Measurements from ENCODE around the gene MT1A.

MT1A gene

GRCh38 chr16:56632156-56632847, 6.2 kb upstream of the MT1A start, which contains the start of gene MT1M:
MT1M (plus strand) TSS chr16:56632659; CDS start chr16:56632732, 73 bp downstream.
- no peak for DNase-seq

- DNase-seq, result no peak
Measured at GRCh38 chr16:56632848-56633365, 5.6 kb upstream of the MT1A start.

- DNase-seq, result no peak
Measured at GRCh38 chr16:56633535-56633934, 4.9 kb upstream of the MT1A start.

GRCh38 chr16:56634715-56635440, 3.6 kb upstream of the MT1A start:
- DNase-seq, result no peak

GRCh38 chr16:56635441-56635967, 3.0 kb upstream of the MT1A start:
- no peak for DNase-seq

- DNase-seq, result no peak
Measured at GRCh38 chr16:56636616-56637413, 1.7 kb upstream of the MT1A start.

- DNase-seq, result no peak
Measured at GRCh38 chr16:56639045-56639444, 579 bp downstream of the MT1A start.

GRCh38 chr16:56640076-56640475, 1.6 kb downstream of the MT1A start:
- DNase-seq, result no peak

GRCh38 chr16:56641166-56641565, 2.7 kb downstream of the MT1A start:
- no peak for DNase-seq

- peak; percentile 81 for DNase-seq
Measured at GRCh38 chr16:56643080-56643778, 4.8 kb downstream of the MT1A start.

GRCh38 chr16:56643833-56644232, 5.4 kb downstream of the MT1A start:
- no peak for DNase-seq

GRCh38 chr16:56645311-56645710, 6.8 kb downstream of the MT1A start:
- no peak for DNase-seq

- no peak for DNase-seq
Measured at GRCh38 chr16:56645838-56646237, 7.4 kb downstream of the MT1A start.

- no peak for DNase-seq
Measured at GRCh38 chr16:56647641-56648431, 9.4 kb downstream of the MT1A start.

- DNase-seq, result no peak
Measured at GRCh38 chr16:56649271-56649670, 10.8 kb downstream of the MT1A start.

- DNase-seq, result no peak
Measured at GRCh38 chr16:56649820-56650219, 11.4 kb downstream of the MT1A start.

GRCh38 chr16:56651586-56651985, 13.1 kb downstream of the MT1A start, which contains the start of gene MT1B:
MT1B (plus strand) TSS chr16:56651886; CDS start chr16:56651954, 68 bp downstream.
- no peak for DNase-seq

- no peak for DNase-seq
Measured at GRCh38 chr16:56652600-56652999, 14.1 kb downstream of the MT1A start.

GRCh38 chr16:56653218-56653617, 14.8 kb downstream of the MT1A start:
- DNase-seq, result no peak

- peak; percentile 69 for DNase-seq
Measured at GRCh38 chr16:56657555-56658326, 19.3 kb downstream of the MT1A start, which contains the start of gene MT1F. MT1F (plus strand) TSS chr16:56657959; CDS start chr16:56658059, 100 bp downstream.

Measured in CD4-positive, alpha-beta T cell treated with Interleukin-12 subunit alpha and Interleukin-12 subunit beta, for 1 hour (primary cell).